ENCODE data around the gene PCDHA2. TPM values are rescaled to one million over a fixed set of nuclear protein-coding genes. Genes with fewer than 3 reads are reported as not detected.
"Not testable (repeated sequence)": the region's sequence is repeated elsewhere in the genome, so short reads cannot be mapped to it uniquely, and the experiment has no call there.

PCDHA2 gene
- polyA plus RNA-seq, 1 donor from 2014 or later: 8.7 TPM

DNA sequence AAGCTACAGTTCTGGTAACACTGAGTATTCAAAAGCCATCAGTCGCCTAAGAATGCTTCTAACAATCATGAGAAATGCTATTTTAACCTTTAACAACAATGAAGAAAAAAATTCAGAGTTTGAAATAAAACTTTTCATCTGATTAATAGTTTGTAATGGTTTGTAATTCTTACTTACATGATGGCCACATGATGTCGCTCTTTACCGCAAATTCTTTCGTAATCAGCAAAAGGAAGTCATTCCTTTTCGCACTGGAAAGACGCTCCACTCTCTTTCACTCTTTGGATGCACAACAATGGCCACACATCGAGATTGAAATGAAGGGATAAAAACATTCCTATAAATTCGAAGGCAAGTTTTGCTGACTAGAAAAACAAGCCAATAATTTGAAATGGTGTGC lies 39.3 kb downstream of the PCDHA2 start, which contains the start of gene PCDHA7:
PCDHA7 (plus strand) TSS at position 277 of the 400 bp plus-strand sequence; CDS start at position 392, 115 bp downstream.
- H3F3A ChIP-seq (ENCODE audit: insufficient read depth, low read length, poor library complexity, severe bottlenecking): no peaks in the 10 kb centered on the region
- H4K20me1 ChIP-seq (ENCODE audit: insufficient read depth): no peaks in the 10 kb centered on the region
- H3K4me3 ChIP-seq (ENCODE audit: low read length): no peak within 1 kb of the TSS
- no peak within 1 kb of the TSS for H2AFZ ChIP-seq (ENCODE audit: low read depth, low read length)
- H3K36me3 ChIP-seq (ENCODE audit: insufficient read depth, low read length): peaks cover 40% of the 10 kb centered on the region
- peaks cover 26% of the 10 kb centered on the region for H3K79me2 ChIP-seq (replicated peaks; ENCODE audit: insufficient read depth, low read length)
- H3K27ac ChIP-seq (ENCODE audit: low read length): no peak within 1 kb of the TSS
- H3K4me2 ChIP-seq (ENCODE audit: low read length): no peak within 1 kb of the TSS
- peaks cover 50% of the 10 kb centered on the region for H3K9me3 ChIP-seq (ENCODE audit: low read length)
- H3K9me2 ChIP-seq (ENCODE audit: insufficient read depth, low read length): no peaks in the 10 kb centered on the region
- TF ChIP-seq SMC3 (conservative IDR thresholded peaks at IDR 0.05; ENCODE audit: poor library complexity) (no peak), POLR2AphosphoS5 (IDR thresholded peaks at IDR 0.05) (no peak), EZH2 (IDR thresholded peaks at IDR 0.05; ENCODE audit: borderline replicate concordance, insufficient read depth, low read length, poor library complexity, severe bottlenecking) (no peak)
- TF ChIP-seq, protein P1, sequence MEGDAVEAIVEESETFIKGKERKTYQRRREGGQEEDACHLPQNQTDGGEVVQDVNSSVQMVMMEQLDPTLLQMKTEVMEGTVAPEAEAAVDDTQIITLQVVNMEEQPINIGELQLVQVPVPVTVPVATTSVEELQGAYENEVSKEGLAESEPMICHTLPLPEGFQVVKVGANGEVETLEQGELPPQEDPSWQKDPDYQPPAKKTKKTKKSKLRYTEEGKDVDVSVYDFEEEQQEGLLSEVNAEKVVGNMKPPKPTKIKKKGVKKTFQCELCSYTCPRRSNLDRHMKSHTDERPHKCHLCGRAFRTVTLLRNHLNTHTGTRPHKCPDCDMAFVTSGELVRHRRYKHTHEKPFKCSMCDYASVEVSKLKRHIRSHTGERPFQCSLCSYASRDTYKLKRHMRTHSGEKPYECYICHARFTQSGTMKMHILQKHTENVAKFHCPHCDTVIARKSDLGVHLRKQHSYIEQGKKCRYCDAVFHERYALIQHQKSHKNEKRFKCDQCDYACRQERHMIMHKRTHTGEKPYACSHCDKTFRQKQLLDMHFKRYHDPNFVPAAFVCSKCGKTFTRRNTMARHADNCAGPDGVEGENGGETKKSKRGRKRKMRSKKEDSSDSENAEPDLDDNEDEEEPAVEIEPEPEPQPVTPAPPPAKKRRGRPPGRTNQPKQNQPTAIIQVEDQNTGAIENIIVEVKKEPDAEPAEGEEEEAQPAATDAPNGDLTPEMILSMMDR (IDR thresholded peaks at IDR 0.05; ENCODE audit: poor library complexity, severe bottlenecking): no peak
- H3K27me3 ChIP-seq (ENCODE audit: insufficient read depth, low read depth, low read length): no peaks in the 10 kb centered on the region
- H3K9ac ChIP-seq (ENCODE audit: low read length): no peak within 1 kb of the TSS

DNA sequence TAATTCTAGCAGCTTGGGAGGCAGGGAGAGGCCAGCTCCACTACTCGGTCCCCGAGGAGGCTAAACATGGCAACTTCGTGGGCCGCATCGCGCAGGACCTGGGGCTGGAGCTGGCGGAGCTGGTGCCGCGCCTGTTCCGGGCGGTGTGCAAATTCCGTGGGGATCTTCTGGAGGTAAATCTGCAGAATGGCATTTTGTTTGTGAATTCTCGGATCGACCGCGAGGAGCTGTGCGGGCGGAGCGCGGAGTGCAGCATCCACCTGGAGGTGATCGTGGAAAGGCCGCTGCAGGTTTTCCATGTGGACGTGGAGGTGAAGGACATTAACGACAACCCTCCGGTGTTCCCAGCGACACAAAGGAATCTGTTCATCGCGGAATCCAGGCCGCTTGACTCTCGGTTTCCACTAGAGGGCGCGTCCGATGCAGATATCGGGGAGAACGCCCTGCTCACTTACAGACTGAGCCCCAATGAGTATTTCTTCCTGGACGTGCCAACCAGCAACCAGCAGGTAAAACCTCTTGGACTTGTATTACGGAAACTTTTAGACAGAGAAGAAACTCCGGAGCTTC lies 39.9 kb downstream of the PCDHA2 start:
- H3K36me3 ChIP-seq (ENCODE audit: insufficient read depth, low read length): peaks cover 38% of the 10 kb centered on the region
- H3F3A ChIP-seq (ENCODE audit: insufficient read depth, low read length, poor library complexity, severe bottlenecking); H3K9ac ChIP-seq (ENCODE audit: low read length); H3K27ac ChIP-seq (ENCODE audit: low read length); H3K27me3 ChIP-seq (ENCODE audit: insufficient read depth, low read depth, low read length); H2AFZ ChIP-seq (ENCODE audit: low read depth, low read length); H3K4me3 ChIP-seq (ENCODE audit: low read length); H4K20me1 ChIP-seq (ENCODE audit: insufficient read depth); H3K9me2 ChIP-seq (ENCODE audit: insufficient read depth, low read length); H3K4me2 ChIP-seq (ENCODE audit: low read length): not testable (repeated sequence)
- peaks cover 31% of the 10 kb centered on the region for H3K79me2 ChIP-seq (replicated peaks; ENCODE audit: insufficient read depth, low read length)
- H3K9me3 ChIP-seq (ENCODE audit: low read length): peaks cover 49% of the 10 kb centered on the region

DNA sequence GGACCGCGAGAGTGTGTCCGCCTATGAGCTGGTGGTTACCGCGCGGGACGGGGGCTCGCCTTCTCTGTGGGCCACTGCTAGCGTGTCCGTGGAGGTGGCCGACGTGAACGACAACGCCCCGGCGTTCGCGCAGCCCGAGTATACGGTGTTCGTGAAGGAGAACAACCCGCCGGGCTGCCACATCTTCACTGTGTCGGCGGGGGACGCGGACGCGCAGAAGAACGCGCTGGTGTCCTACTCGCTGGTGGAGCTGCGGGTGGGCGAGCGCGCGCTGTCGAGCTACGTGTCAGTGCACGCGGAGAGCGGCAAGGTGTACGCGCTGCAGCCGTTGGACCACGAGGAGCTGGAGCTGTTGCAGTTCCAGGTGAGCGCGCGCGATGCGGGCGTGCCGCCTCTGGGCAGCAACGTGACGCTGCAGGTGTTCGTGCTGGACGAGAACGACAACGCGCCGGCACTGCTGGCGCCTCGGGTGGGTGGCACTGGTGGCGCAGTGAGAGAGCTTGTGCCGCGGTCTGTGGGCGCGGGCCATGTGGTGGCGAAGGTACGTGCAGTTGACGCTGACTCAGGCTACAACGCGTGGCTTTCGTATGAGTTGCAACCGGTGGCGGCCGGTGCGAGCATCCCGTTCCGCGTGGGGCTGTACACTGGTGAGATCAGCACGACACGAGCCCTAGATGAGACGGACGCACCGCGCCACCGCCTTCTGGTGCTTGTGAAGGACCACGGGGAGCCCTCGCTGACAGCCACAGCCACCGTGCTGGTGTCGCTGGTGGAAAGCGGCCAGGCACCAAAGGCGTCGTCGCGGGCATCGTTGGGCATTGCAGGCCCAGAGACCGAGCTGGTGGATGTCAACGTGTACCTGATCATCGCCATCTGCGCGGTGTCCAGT lies 41.2 kb downstream of the PCDHA2 start:
- no peaks in the 10 kb centered on the region for H3K9me2 ChIP-seq (ENCODE audit: insufficient read depth, low read length)
- H3K27me3 ChIP-seq (ENCODE audit: insufficient read depth, low read depth, low read length): no peaks in the 10 kb centered on the region
- peaks cover 34% of the 10 kb centered on the region for H3K79me2 ChIP-seq (replicated peaks; ENCODE audit: insufficient read depth, low read length)
- no peak overlapping the region for H3K9ac ChIP-seq (ENCODE audit: low read length)
- H3K9me3 ChIP-seq (ENCODE audit: low read length): peaks cover 39% of the 10 kb centered on the region
- no peak overlapping the region for H3K4me3 ChIP-seq (ENCODE audit: low read length)
- H3K36me3 ChIP-seq (ENCODE audit: insufficient read depth, low read length): peaks cover 26% of the 10 kb centered on the region
- H3K27ac ChIP-seq (ENCODE audit: low read length): no peak overlapping the region
- no peaks in the 10 kb centered on the region for H4K20me1 ChIP-seq (ENCODE audit: insufficient read depth)
- no peak for TF ChIP-seq EZH2 (IDR thresholded peaks at IDR 0.05; ENCODE audit: borderline replicate concordance, insufficient read depth, low read length, poor library complexity, severe bottlenecking)
- TF ChIP-seq, protein P2, sequence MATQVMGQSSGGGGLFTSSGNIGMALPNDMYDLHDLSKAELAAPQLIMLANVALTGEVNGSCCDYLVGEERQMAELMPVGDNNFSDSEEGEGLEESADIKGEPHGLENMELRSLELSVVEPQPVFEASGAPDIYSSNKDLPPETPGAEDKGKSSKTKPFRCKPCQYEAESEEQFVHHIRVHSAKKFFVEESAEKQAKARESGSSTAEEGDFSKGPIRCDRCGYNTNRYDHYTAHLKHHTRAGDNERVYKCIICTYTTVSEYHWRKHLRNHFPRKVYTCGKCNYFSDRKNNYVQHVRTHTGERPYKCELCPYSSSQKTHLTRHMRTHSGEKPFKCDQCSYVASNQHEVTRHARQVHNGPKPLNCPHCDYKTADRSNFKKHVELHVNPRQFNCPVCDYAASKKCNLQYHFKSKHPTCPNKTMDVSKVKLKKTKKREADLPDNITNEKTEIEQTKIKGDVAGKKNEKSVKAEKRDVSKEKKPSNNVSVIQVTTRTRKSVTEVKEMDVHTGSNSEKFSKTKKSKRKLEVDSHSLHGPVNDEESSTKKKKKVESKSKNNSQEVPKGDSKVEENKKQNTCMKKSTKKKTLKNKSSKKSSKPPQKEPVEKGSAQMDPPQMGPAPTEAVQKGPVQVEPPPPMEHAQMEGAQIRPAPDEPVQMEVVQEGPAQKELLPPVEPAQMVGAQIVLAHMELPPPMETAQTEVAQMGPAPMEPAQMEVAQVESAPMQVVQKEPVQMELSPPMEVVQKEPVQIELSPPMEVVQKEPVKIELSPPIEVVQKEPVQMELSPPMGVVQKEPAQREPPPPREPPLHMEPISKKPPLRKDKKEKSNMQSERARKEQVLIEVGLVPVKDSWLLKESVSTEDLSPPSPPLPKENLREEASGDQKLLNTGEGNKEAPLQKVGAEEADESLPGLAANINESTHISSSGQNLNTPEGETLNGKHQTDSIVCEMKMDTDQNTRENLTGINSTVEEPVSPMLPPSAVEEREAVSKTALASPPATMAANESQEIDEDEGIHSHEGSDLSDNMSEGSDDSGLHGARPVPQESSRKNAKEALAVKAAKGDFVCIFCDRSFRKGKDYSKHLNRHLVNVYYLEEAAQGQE (IDR thresholded peaks at IDR 0.05; ENCODE audit: borderline replicate concordance): no peak
- TF ChIP-seq SMC3 (conservative IDR thresholded peaks at IDR 0.05; ENCODE audit: poor library complexity): no peak
- TF ChIP-seq TAF1 (IDR thresholded peaks at IDR 0.05; ENCODE audit: low read depth): no peak
- no peak for TF ChIP-seq EP300 (conservative IDR thresholded peaks at IDR 0.05; ENCODE audit: poor library complexity, severe bottlenecking)
- TF ChIP-seq POLR2AphosphoS5 (IDR thresholded peaks at IDR 0.05): no peak
- no peaks in the 10 kb centered on the region for H3F3A ChIP-seq (ENCODE audit: insufficient read depth, low read length, poor library complexity, severe bottlenecking)
- H3K4me2 ChIP-seq (ENCODE audit: low read length): no peak overlapping the region
- H2AFZ ChIP-seq (ENCODE audit: low read depth, low read length): no peak overlapping the region

All from neural cell (in vitro differentiated cells).